Progenitor cell of endocrine pancreas (in vitro differentiated cells): ENCODE measurements around the gene NACAD. TPM values are rescaled to one million over a fixed set of nuclear protein-coding genes. Genes with fewer than 3 reads are reported as not detected.

Experiments used
- DNase-seq: peaks from one replicate; pipeline ENCODE4 v3.0.0; 2021; ENCODE audit warnings: low spot score; ENCODE audit not compliant: unreplicated experiment
- H3K27ac Mint-ChIP-seq: 2 replicates; pipeline ENCODE4 v1.8.0; 2021; ENCODE audit warnings: mild to moderate bottlenecking, moderate library complexity, mixed read lengths
- H3K27me3 Mint-ChIP-seq: 2 replicates; pipeline ENCODE4 v1.8.0; 2021; ENCODE audit warnings: mixed read lengths
- H3K36me3 Mint-ChIP-seq: 2 replicates; pipeline ENCODE4 v1.8.0; 2022; ENCODE audit warnings: mixed read lengths; ENCODE audit not compliant: insufficient read depth
- H3K4me1 Mint-ChIP-seq: 2 replicates; pipeline ENCODE4 v1.8.0; 2021; ENCODE audit warnings: low read depth, mixed read lengths
- H3K4me3 Mint-ChIP-seq: 2 replicates; pipeline ENCODE4 v1.8.0; 2021; ENCODE audit warnings: low read depth, mild to moderate bottlenecking, moderate library complexity, mixed read lengths
- H3K9me3 Mint-ChIP-seq: 2 replicates; pipeline ENCODE4 v1.8.0; 2021; ENCODE audit warnings: low read depth, mixed read lengths
- total RNA-seq: library from RNA; stranded (reverse); gene quantifications from 2 replicates; pipeline ENCODE4 v1.2.1, GENCODE V29; 2021
- TF ChIP-seq, protein P1 (sequence below): fragments of 200-600 bp; sonication (generic); IDR thresholded peaks from one replicate; pipeline ENCODE4 v1.5.0; 2021; ENCODE audit warnings: antibody characterized with exemption, mild to moderate bottlenecking; ENCODE audit not compliant: unreplicated experiment

NACAD gene
- total RNA-seq, 1 donor from 2014 or later = 11.7 TPM

DNA sequence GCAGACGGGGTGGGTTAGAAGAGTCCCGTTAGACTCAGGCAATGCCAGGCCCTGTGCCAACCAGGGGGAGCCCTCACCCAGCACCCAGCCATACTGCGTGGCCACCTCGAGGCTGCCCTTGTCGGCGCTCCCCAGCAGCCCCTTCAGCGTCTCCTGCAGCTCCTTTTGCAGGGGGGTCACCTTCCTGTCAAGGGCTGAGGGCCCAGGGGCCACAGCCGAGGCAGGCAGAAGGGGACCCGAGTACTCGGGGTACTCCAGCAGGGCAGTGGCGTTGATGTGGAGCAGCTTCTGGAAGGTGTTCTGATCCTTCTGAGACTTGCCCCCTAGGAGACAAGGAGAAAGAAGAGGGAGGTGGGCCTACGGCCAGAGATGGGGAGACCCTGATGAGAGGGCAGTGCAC lies 13.0 kb upstream of the NACAD start:
- no peaks in the 10 kb centered on the region for H3K9me3 Mint-ChIP-seq
- TF ChIP-seq, protein P1, sequence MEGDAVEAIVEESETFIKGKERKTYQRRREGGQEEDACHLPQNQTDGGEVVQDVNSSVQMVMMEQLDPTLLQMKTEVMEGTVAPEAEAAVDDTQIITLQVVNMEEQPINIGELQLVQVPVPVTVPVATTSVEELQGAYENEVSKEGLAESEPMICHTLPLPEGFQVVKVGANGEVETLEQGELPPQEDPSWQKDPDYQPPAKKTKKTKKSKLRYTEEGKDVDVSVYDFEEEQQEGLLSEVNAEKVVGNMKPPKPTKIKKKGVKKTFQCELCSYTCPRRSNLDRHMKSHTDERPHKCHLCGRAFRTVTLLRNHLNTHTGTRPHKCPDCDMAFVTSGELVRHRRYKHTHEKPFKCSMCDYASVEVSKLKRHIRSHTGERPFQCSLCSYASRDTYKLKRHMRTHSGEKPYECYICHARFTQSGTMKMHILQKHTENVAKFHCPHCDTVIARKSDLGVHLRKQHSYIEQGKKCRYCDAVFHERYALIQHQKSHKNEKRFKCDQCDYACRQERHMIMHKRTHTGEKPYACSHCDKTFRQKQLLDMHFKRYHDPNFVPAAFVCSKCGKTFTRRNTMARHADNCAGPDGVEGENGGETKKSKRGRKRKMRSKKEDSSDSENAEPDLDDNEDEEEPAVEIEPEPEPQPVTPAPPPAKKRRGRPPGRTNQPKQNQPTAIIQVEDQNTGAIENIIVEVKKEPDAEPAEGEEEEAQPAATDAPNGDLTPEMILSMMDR = no peak
- H3K4me1 Mint-ChIP-seq = no peaks in the 10 kb centered on the region
- no peak for DNase-seq
- peaks cover 1% of the 10 kb centered on the region for H3K36me3 Mint-ChIP-seq
- H3K27me3 Mint-ChIP-seq = no peaks in the 10 kb centered on the region
- no peak overlapping the region for H3K4me3 Mint-ChIP-seq
- H3K27ac Mint-ChIP-seq = no peak overlapping the region

DNA sequence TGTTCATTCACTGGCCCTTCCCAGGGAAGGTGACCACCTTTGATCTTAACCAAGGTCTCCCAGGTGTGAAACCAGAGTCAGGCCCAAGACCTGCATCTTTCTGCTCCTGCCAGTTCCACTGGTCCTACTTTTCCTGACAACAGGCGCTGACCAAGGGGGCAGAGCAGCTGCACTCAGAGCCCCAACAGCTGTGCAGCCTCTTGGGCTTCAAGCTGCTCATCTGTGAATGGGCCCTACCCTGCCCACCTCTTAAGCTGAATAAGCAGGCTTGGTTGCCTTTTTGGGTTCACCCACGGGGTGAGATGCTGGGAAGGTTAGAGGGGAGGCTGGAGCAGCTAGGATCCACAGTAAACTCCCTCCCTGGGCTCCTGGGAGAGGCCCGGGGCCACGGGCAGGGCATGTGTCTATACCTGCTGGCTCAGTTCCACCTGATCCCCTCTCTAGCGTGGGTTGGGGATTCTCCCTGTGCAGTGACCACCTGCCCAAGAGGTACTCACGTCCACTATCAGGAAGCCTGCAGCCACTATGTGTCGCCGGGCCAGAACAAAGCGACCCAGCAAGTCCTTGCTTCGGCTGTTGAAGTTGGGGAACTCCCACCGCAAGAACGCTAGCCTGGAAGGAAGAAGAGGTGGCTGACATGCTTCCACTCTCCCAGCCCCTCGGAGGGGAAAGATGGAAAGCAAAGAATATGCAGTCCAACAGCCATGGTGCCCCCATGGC lies 12.2 kb upstream of the NACAD start:
- Mint-ChIP-seq H3K4me1 (no peaks in the 10 kb centered on the region), H3K27me3 (no peaks in the 10 kb centered on the region), H3K9me3 (no peaks in the 10 kb centered on the region), H3K4me3 (no peak overlapping the region), H3K27ac (no peak overlapping the region), H3K36me3 (peaks cover 1% of the 10 kb centered on the region)
- no peak for DNase-seq
- TF ChIP-seq, protein P1 = no peak

- Mint-ChIP-seq H3K27me3 (no peaks in the 10 kb centered on the region), H3K9me3 (no peaks in the 10 kb centered on the region), H3K36me3 (peaks cover 1% of the 10 kb centered on the region), H3K4me1 (no peaks in the 10 kb centered on the region), H3K27ac (no peak overlapping the region), H3K4me3 (no peak overlapping the region)
- TF ChIP-seq, protein P1 = no peak
- no peak for DNase-seq
These were observed 11.4 kb upstream of the NACAD start for GRCh38 chr7:45099891-45100760.

- Mint-ChIP-seq H3K4me1 (no peaks in the 10 kb centered on the region), H3K4me3 (no peak overlapping the region), H3K9me3 (no peaks in the 10 kb centered on the region), H3K36me3 (peaks cover 1% of the 10 kb centered on the region), H3K27me3 (no peaks in the 10 kb centered on the region), H3K27ac (no peak overlapping the region)
- TF ChIP-seq, protein P1 = no peak
- DNase-seq = no peak
These were observed 10.4 kb upstream of the NACAD start for GRCh38 chr7:45098983-45099839.

GRCh38 chr7:45092931-45093235 lies 4.1 kb upstream of the NACAD start:
- Mint-ChIP-seq H3K4me3 (no peak overlapping the region), H3K27ac (no peak overlapping the region)
- TF ChIP-seq, protein P1 = no peak

More at GRCh38 chr7:45092931-45093235, 4.1 kb upstream of the NACAD start:
- DNase-seq = no peak
- Mint-ChIP-seq H3K27me3 (peaks cover 26% of the 10 kb centered on the region), H3K4me1 (no peaks in the 10 kb centered on the region), H3K36me3 (no peaks in the 10 kb centered on the region), H3K9me3 (no peaks in the 10 kb centered on the region)
